Calu3 (cell line): ENCODE results near the gene TADA2B. TPM values are rescaled to one million over a fixed set of nuclear protein-coding genes. Genes with fewer than 3 reads are reported as not detected.
"Not testable (repeated sequence)": the region's sequence is repeated elsewhere in the genome, so short reads cannot be mapped to it uniquely, and the experiment has no call there.

ENCODE experiments used
- BruUV-seq: library from RNA; stranded (reverse); fragments of 400-500 nt; replicated peaks from 2 replicates; lab custom pipeline; 2021; lab: Mats Ljungman, UMichigan
- CTCF ChIA-PET: fragments of 300-600 bp; sonication (Branson Sonifier 250); formaldehyde crosslinking; loops from one replicate; lab custom pipeline; 2022; ENCODE audit warnings: antibody characterized with exemption; lab: Charles Lee
- DNase-seq: peaks from one replicate; pipeline ENCODE4 v3.0.0; 2022
- H3K27ac Mint-ChIP-seq: one replicate; pipeline ENCODE4 v1.8.0; 2022; ENCODE audit warnings: mixed read lengths; ENCODE audit not compliant: unreplicated experiment
- H3K27me3 Mint-ChIP-seq: one replicate; pipeline ENCODE4 v1.8.0; 2022; ENCODE audit warnings: mixed read lengths; ENCODE audit not compliant: unreplicated experiment
- H3K36me3 Mint-ChIP-seq: one replicate; pipeline ENCODE4 v1.8.0; 2022; ENCODE audit warnings: mild to moderate bottlenecking, moderate library complexity, mixed read lengths; ENCODE audit not compliant: insufficient read depth, unreplicated experiment
- H3K4me1 Mint-ChIP-seq: one replicate; pipeline ENCODE4 v1.8.0; 2022; ENCODE audit warnings: mild to moderate bottlenecking, low read depth, mixed read lengths; ENCODE audit not compliant: unreplicated experiment
- H3K4me3 Mint-ChIP-seq: one replicate; pipeline ENCODE4 v1.8.0; 2022; ENCODE audit warnings: mild to moderate bottlenecking, low read depth, moderate library complexity, mixed read lengths; ENCODE audit not compliant: unreplicated experiment
- H3K9me3 Mint-ChIP-seq: one replicate; pipeline ENCODE4 v1.8.0; 2022; ENCODE audit warnings: low read depth, mixed read lengths; ENCODE audit not compliant: unreplicated experiment
- intact Hi-C: fragments of 100-400 bp; cut with micrococcal nuclease; formaldehyde crosslinking; loops from one replicate; pipeline ENCODE4 v1.10.0; 2022; ENCODE audit not compliant: unreplicated experiment
- total RNA-seq: library from RNA; stranded (reverse); gene quantifications from 2 replicates; pipeline ENCODE4 v1.2.3, GENCODE V29; 2022
- TF ChIP-seq, protein P1 (sequence below): fragments of 200-600 bp; IDR thresholded peaks from one replicate; pipeline ENCODE4 v1.8.0; 2022; ENCODE audit warnings: antibody characterized with exemption; ENCODE audit not compliant: unreplicated experiment

Gene TADA2B
- total RNA-seq, 1 experiment from 2014 or later, result 15.1 TPM

DNA sequence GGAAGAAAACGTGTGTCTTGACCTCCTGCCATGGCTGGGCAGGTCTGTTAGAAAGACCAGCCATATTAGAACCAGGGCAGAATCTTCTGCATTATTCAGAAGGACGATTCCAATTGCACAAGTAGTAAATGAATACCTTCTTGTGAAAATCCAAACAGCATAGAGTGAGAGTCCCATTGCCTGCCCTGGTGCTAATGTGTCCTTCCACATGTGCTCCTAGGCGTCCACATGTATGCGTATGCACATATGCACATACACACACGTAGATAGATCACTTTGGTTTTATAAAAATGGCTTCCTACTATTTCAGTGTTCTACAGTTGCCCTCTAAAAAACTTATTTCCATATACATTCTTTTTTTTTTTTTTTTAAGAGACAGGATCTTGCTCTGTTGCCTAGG, 34.9 kb downstream of the TADA2B start:
- Mint-ChIP-seq H3K4me3 (no peak overlapping the region), H3K27ac (no peak overlapping the region)
- CTCF ChIA-PET, result no interaction called here

DNA sequence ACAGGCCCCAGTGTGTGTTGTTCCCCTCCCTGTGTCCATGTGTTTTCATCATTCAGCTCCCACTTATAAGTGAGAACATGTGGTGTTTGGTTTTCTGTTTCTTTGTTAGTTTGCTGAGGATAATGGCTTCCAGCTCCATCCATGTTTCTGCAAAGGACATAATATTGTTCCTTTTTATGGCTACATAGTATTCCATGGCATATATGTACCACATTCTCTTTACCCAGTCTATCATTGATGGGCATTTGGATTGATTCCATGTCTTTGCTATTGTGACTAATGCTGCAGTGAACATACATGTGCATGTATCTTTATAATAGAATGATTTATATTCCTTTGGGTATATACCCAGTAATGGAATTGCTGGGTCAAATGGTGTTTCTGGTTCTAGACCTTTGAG, 36.3 kb downstream of the TADA2B start:
- H3K36me3 Mint-ChIP-seq, H3K9me3 Mint-ChIP-seq, H3K27ac Mint-ChIP-seq, H3K4me1 Mint-ChIP-seq, CTCF ChIA-PET, H3K4me3 Mint-ChIP-seq, DNase-seq, BruUV-seq: not testable (repeated sequence)
- H3K27me3 Mint-ChIP-seq, result peaks cover 13% of the 10 kb centered on the region
- intact Hi-C loops, result loop anchor here (10.0 kb wide), 1 partner anchor 95 kb away; no protein-coding TSS in a partner anchor

More for the DNA sequence above, 34.9 kb downstream of the TADA2B start:
- no TSS peak for BruUV-seq
- H3K36me3 Mint-ChIP-seq, result no peaks in the 10 kb centered on the region
- H3K9me3 Mint-ChIP-seq, result no peaks in the 10 kb centered on the region
- H3K27me3 Mint-ChIP-seq, result peaks cover 15% of the 10 kb centered on the region
- H3K4me1 Mint-ChIP-seq, result no peaks in the 10 kb centered on the region
- TF ChIP-seq, protein P1, sequence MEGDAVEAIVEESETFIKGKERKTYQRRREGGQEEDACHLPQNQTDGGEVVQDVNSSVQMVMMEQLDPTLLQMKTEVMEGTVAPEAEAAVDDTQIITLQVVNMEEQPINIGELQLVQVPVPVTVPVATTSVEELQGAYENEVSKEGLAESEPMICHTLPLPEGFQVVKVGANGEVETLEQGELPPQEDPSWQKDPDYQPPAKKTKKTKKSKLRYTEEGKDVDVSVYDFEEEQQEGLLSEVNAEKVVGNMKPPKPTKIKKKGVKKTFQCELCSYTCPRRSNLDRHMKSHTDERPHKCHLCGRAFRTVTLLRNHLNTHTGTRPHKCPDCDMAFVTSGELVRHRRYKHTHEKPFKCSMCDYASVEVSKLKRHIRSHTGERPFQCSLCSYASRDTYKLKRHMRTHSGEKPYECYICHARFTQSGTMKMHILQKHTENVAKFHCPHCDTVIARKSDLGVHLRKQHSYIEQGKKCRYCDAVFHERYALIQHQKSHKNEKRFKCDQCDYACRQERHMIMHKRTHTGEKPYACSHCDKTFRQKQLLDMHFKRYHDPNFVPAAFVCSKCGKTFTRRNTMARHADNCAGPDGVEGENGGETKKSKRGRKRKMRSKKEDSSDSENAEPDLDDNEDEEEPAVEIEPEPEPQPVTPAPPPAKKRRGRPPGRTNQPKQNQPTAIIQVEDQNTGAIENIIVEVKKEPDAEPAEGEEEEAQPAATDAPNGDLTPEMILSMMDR, result no peak
- DNase-seq, result no peak
- intact Hi-C loops, result loop anchor here (10.0 kb wide), 1 partner anchor 93 kb away; no protein-coding TSS in a partner anchor

- H3K4me3 Mint-ChIP-seq, H3K4me1 Mint-ChIP-seq, CTCF ChIA-PET, DNase-seq, H3K9me3 Mint-ChIP-seq, H3K27ac Mint-ChIP-seq, H3K36me3 Mint-ChIP-seq, BruUV-seq: not testable (repeated sequence)
- H3K27me3 Mint-ChIP-seq, result peaks cover 13% of the 10 kb centered on the region
- intact Hi-C loops, result loop anchor here (5.0 to 10.0 kb wide), 2 partner anchors 95 to 173 kb away; partner anchors contain the start of gene TBC1D14
Measured at GRCh38 chr4:7079909-7080308, 36.7 kb downstream of the TADA2B start.

- H3K4me3 Mint-ChIP-seq, result peak overlapping the region; percentile 64
- H3K27me3 Mint-ChIP-seq, result peaks cover 13% of the 10 kb centered on the region
- no peaks in the 10 kb centered on the region for H3K36me3 Mint-ChIP-seq
- H3K4me1 Mint-ChIP-seq, result no peaks in the 10 kb centered on the region
- no peaks in the 10 kb centered on the region for H3K9me3 Mint-ChIP-seq
- CTCF ChIA-PET, result interaction anchor here (0.6 to 1.2 kb wide), 3 partner anchors 110 to 1277 kb away, joined by 3 to 4 read pairs (median 3); no protein-coding TSS in a partner anchor
- intact Hi-C loops, result loop anchor here (5.0 kb wide), 1 partner anchor 177 kb away; the partner anchor contains the start of gene TBC1D14
- no TSS peak for BruUV-seq
- H3K27ac Mint-ChIP-seq, result no peak overlapping the region
- TF ChIP-seq, protein P1, result no peak
- no peak for DNase-seq
Measured at GRCh38 chr4:7083597-7084563, 40.7 kb downstream of the TADA2B start.

GRCh38 chr4:7084564-7084961, 41.4 kb downstream of the TADA2B start:
- DNase-seq, BruUV-seq, CTCF ChIA-PET, H3K4me1 Mint-ChIP-seq, H3K27ac Mint-ChIP-seq, H3K36me3 Mint-ChIP-seq, H3K9me3 Mint-ChIP-seq: not testable (repeated sequence)
- Mint-ChIP-seq H3K27me3 (peaks cover 13% of the 10 kb centered on the region), H3K4me3 (peak overlapping the region; percentile 64)
- intact Hi-C loops, result loop anchor here (5.0 kb wide), 1 partner anchor 177 kb away; the partner anchor contains the start of gene TBC1D14
